ENCODE data around the gene ZNF667.

Gene ZNF667

GRCh38 chr19:56393119-56394012, 83.8 kb downstream of the ZNF667 start, which contains the start of gene ZNF582:
ZNF582 (minus strand) TSS chr19:56393534; CDS start chr19:56391752, 1,782 bp downstream.
- DNase-seq, result peak; percentile 96 to 98 (median 96)
